ENCODE measurements around the gene SCN2B. TPM values are rescaled to one million over a fixed set of nuclear protein-coding genes. Genes with fewer than 3 reads are reported as not detected.

The SCN2B gene
- total RNA-seq, 2 experiments from 2014 or later: 0.06 to 0.10 TPM

DNA sequence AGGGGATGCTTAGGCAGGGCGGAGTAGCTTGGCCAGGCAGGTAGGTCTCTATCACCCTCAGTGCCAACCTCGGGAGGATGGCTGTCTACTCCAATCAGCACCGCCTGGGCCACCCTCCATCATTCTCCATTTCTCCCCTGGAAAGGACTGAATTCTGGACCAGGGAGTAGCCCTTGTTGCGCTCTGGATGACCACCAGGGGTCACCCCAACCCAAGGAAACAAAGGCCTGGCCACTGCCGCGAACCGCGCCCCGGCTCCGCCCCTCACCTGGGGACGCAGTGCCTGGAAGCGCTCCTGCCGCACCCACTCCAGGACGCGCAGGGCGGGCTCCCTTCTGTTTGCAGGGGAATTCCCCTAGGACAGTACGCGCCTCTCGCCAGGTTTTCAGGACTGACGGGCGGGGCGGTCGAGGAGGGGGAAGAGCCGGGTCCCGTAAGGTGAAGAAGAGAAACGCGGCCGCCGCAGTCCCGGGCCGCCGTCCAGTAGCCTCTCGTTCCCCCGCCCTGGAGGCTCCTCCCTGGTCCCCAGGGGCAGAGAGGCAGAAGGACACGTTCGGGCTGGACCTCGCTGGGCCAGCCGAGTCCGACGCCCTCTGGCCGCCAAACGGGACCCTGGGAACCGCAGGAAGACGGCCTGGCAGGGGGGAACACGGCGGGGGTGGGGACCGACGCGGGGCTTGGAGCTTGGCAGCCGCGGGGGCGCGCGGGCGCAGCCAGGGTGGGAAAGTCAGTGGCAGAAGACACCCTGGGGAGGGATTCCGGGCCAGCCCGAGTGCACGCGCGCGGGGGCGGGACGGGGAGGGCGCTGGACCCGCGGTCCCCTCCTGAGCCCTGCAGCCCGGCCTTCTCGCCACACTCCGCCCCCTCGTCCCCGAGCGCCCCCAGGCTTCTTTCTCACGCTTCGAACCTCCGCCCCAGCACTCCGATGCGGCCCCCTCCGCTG is 30.9 kb downstream of the SCN2B start:
- Histone ChIP-seq H3K4me1 (ENCODE audit: insufficient read depth, low read length, poor library complexity, severe bottlenecking) (no peaks in the 10 kb centered on the region), H3K27ac (ENCODE audit: low read depth, low read length, poor library complexity, severe bottlenecking) (no peak overlapping the region), H3K9me2 (ENCODE audit: insufficient read depth, low read length) (no peaks in the 10 kb centered on the region), H3K4me3 (ENCODE audit: low read depth, low read length, poor library complexity, severe bottlenecking) (peak overlapping the region; percentile 63), H3K36me3 (ENCODE audit: insufficient read depth, low read length) (no peaks in the 10 kb centered on the region), H2AFZ (ENCODE audit: low read length) (peak overlapping the region; percentile 37), H3K9me3 (ENCODE audit: low read length) (no peaks in the 10 kb centered on the region), H3K4me2 (ENCODE audit: low read length) (peak overlapping the region; percentile 59), H3K79me2 (ENCODE audit: insufficient read depth, low read depth, low read length) (no peaks in the 10 kb centered on the region), H4K20me1 (ENCODE audit: insufficient read depth, low read length) (no peaks in the 10 kb centered on the region)
- CTCF ChIA-PET (ENCODE audit: unreplicated experiment): no interaction called here
- TF ChIP-seq, protein P1, sequence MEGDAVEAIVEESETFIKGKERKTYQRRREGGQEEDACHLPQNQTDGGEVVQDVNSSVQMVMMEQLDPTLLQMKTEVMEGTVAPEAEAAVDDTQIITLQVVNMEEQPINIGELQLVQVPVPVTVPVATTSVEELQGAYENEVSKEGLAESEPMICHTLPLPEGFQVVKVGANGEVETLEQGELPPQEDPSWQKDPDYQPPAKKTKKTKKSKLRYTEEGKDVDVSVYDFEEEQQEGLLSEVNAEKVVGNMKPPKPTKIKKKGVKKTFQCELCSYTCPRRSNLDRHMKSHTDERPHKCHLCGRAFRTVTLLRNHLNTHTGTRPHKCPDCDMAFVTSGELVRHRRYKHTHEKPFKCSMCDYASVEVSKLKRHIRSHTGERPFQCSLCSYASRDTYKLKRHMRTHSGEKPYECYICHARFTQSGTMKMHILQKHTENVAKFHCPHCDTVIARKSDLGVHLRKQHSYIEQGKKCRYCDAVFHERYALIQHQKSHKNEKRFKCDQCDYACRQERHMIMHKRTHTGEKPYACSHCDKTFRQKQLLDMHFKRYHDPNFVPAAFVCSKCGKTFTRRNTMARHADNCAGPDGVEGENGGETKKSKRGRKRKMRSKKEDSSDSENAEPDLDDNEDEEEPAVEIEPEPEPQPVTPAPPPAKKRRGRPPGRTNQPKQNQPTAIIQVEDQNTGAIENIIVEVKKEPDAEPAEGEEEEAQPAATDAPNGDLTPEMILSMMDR (conservative IDR thresholded peaks at IDR 0.05; ENCODE audit: low read length): peak; percentile 86
- no peak for TF ChIP-seq EZH2phosphoT487 (IDR thresholded peaks at IDR 0.05; ENCODE audit: borderline replicate concordance, low read depth, low read length)
- POLR2A ChIA-PET: no interaction called here
- DNase-seq (ENCODE audit: low spot score): peak; percentile 84
- BruUV-seq (replicated peaks): no TSS peak
- intact Hi-C loops (cut with micrococcal nuclease; ENCODE audit: unreplicated experiment): loop anchor here (1.0 to 5.0 kb wide), 4 partner anchors 26 to 472 kb away; no protein-coding TSS in a partner anchor

DNA sequence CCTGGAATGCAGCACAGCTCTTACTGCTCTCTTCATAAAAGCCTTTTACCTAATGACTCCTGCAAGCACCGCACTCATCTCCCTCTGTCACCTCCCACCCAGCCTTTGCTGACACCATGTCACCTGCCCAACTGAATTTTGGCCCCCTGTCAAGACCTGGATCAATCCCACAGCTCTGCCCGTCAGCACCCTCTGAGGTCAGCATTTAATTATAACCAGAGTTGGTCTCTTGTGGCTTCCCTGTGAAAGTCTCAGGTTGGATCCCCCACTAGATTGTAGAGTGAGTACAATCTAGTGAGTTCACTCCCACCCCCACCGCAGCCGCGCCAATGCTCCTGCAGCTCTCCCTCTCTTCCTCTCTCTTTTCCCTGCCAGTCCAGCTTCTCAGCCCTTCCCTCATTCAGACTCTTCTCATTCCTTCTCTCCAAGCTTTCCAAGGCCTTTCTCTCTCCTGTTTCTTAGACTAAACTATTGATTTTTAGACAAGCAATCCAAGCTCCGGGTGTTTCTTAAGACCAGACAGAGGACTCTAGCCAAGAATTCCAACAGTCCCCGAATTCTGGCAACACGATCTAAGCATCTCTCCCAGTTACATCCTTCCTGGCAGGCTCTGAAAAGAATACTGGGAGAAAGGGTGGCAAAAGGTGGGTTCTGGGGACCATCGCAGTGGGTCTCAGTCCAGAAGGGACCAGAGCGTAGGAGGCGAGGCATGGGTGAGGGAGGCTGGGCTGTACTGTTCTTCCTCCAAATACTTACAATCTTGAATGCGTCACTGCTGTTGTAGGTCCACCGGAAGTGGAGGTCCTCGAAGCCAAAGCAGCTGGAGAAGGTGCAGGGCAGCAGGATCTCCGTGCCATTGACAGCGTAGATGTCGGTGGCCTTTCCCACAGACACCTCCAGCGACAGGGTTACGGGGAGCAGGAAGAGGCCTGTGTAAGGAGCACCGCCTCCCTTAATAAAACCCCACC is 31.9 kb downstream of the SCN2B start:
- H2AFZ ChIP-seq (ENCODE audit: low read length): no peak overlapping the region
- ChIA-PET POLR2A (no interaction called here), CTCF (ENCODE audit: unreplicated experiment) (interaction anchor here (0.6 kb wide), 1 partner anchor 225 kb away, joined by 3 read pairs; no protein-coding TSS in a partner anchor)
- H3K9me2 ChIP-seq (ENCODE audit: insufficient read depth, low read length): no peaks in the 10 kb centered on the region
- H3K4me3 ChIP-seq (ENCODE audit: low read depth, low read length, poor library complexity, severe bottlenecking): no peak overlapping the region
- no peaks in the 10 kb centered on the region for H3K9me3 ChIP-seq (ENCODE audit: low read length)
- H3K79me2 ChIP-seq (ENCODE audit: insufficient read depth, low read depth, low read length): no peaks in the 10 kb centered on the region
- TF ChIP-seq EZH2phosphoT487 (IDR thresholded peaks at IDR 0.05; ENCODE audit: borderline replicate concordance, low read depth, low read length): no peak
- TF ChIP-seq, protein P1 (conservative IDR thresholded peaks at IDR 0.05; ENCODE audit: low read length): no peak
- H3K27ac ChIP-seq (ENCODE audit: low read depth, low read length, poor library complexity, severe bottlenecking): no peak overlapping the region
- H3K36me3 ChIP-seq (ENCODE audit: insufficient read depth, low read length): no peaks in the 10 kb centered on the region
- H3K4me2 ChIP-seq (ENCODE audit: low read length): no peak overlapping the region
- no peak for DNase-seq (ENCODE audit: low spot score)
- intact Hi-C loops (cut with micrococcal nuclease; ENCODE audit: unreplicated experiment): loop anchor here (1.0 to 5.0 kb wide), 4 partner anchors 27 to 473 kb away; no protein-coding TSS in a partner anchor
- no peaks in the 10 kb centered on the region for H4K20me1 ChIP-seq (ENCODE audit: insufficient read depth, low read length)
- BruUV-seq (replicated peaks): no TSS peak
- H3K4me1 ChIP-seq (ENCODE audit: insufficient read depth, low read length, poor library complexity, severe bottlenecking): no peaks in the 10 kb centered on the region
